Heart right ventricle (tissue), 16 donors: Measurements from ENCODE around the gene CYP26A1. TPM values are rescaled to one million over a fixed set of nuclear protein-coding genes. Genes with fewer than 3 reads are reported as not detected.

ENCODE experiments used
- ATAC-seq, 8 donors: fragments of 200-7000 bp; cut with Tn5 transposase; one replicate each; pipeline ENCODE4 v1.9.1; 2020; ENCODE audit warnings: mild to moderate bottlenecking in 8 of 8, moderate library complexity in 8 of 8, moderate number of reproducible peaks in 1 of 8
- DNase-seq, 2 donors: peaks; one replicate each; pipeline ENCODE4 v3.0.0-alpha.2; 2020
- H3K27ac ChIP-seq, 10 donors: fragments of 200-600 bp; sonication (generic) in 2 of 10; one replicate each; pipeline versions ENCODE4 v1.5.0 to v1.8.0; 2020 to 2022; ENCODE audit warnings: mild to moderate bottlenecking in 3 of 10
- H3K27me3 ChIP-seq, 7 donors: fragments of 200-600 bp; one replicate each; pipeline ENCODE4 v1.8.0; 2021 to 2022; ENCODE audit warnings: mild to moderate bottlenecking in 2 of 7
- H3K36me3 ChIP-seq, 9 donors: fragments of 200-600 bp; sonication (generic) in 1 of 9; one replicate each; pipeline versions ENCODE4 v1.5.0 to v1.8.0; 2020 to 2022; ENCODE audit warnings: mild to moderate bottlenecking in 2 of 9
- H3K4me1 ChIP-seq, 9 donors: fragments of 200-600 bp; sonication (generic) in 1 of 9; one replicate each; pipeline versions ENCODE4 v1.5.0 to v1.8.0; 2020 to 2022; ENCODE audit warnings: mild to moderate bottlenecking in 4 of 9
- H3K4me3 ChIP-seq, 10 donors: fragments of 200-600 bp; sonication (generic) in 2 of 10; one replicate each; pipeline versions ENCODE4 v1.5.0 to v1.8.0; 2020 to 2022; ENCODE audit warnings: mild to moderate bottlenecking in 7 of 10, moderate library complexity in 2 of 10
- H3K9me3 ChIP-seq, 11 donors: fragments of 200-600 bp in 10 of 11; sonication (generic) in 2 of 11; one replicate each; pipeline versions ENCODE4 v1.5.0 to v1.8.0; 2013 to 2022; ENCODE audit warnings: mild to moderate bottlenecking in 2 of 11, control low read depth in 1 of 11, moderate library complexity in 1 of 11
- CTCF ChIP-seq, 9 donors: fragments of 200-600 bp; sonication (generic) in 2 of 9; IDR thresholded peaks; one replicate each; pipeline versions ENCODE4 v1.5.0 to v1.8.0; 2021 to 2022; ENCODE audit warnings: antibody characterized with exemption in 9 of 9, mild to moderate bottlenecking in 5 of 9, moderate library complexity in 1 of 9
- WGBS, 2 donors: extraction: QIAGEN DNeasy Blood & Tissue Kit; methylation state at CpG; one replicate each; pipeline ENCODE4 v1.1.7; 2013; ENCODE audit warnings: inconsistent platforms in 1 of 2; 5-methylcytosine and 5-hydroxymethylcytosine counted together
- intact Hi-C, 10 donors: fragments of 100-400 bp; cut with DNase I; formaldehyde crosslinking; loops; one replicate each; pipeline versions ENCODE4 v1.11.1 to v1.14.2; 2022
- polyA plus RNA-seq, 2 donors: library from polyadenylated mRNA; stranded (reverse); fragments of 200-250 nt; gene quantifications; one replicate each; pipeline ENCODE4 v1.2.3, GENCODE V29; 2013
- total RNA-seq, 10 donors: library from RNA; stranded (reverse); fragmentation: NEBNext Ultra II Directional in 3 of 10; extraction: Animal tissue kit (Norgen Biotek cat#: 25700) in 3 of 10; gene quantifications; one replicate each; pipeline versions ENCODE4 v1.2.1 to v1.2.4, GENCODE V29; 2021 to 2023
- donor health status: Arrhythmogenic right ventricular cardiomyopathy.
- donor health status: ischemic (EF 13 %, LVEDD 7.1; RV severe dilation, severe dysfunction).
- donor health status: healthy with polysubstance abuse.
- donor health status: DM: no; HTN: yes; CAD: no.
- donor health status: DM: no; HTN: no; CAD: no.
- donor health status: ischemic (EF 25% LVEDD 6.9; RV normal size, moderate dysfunction).
- donor health status: ischemic (EF 25% LVEDD 5.7; RV mildly dilated, moderate dysfunction).
- donor health status: healthy.
- donor health status: DM: yes; HTN: yes; CAD: no.
- donor health status: Ischemic cardiomyopathy.
- donor health status: ischemic (EF 35%, LVEDD 5.7; RV mildly dilated, moderate dysfunction).
- donor health status: nonischemic (EF 11% LVEDD 7.7; RV severe dilation, severe dysfunction).
- donor health status: DM: yes; HTN: yes; CAD: no.
- donor health status: PGD.
- donor health status: ischemic (EF 29% LVEDD 5.4; RV normal size, mild dysfunction).
- donor health status: nonischemic (EF 23%, LVEDD 6.1; RV moderate dilation, normal function).

CYP26A1 gene
- total and polyA plus RNA-seq, 12 donors, result not detected

GRCh38 chr10:93085272-93085859, 11.7 kb downstream of the CYP26A1 start:
- 72 to 77% methylated on average over 4 of the region's 4 CpGs for WGBS, 2 donors
- intact Hi-C loops, result loop anchor here in 6 of 10 donors (10.0 kb wide), 2 partner anchors 199 to 269 kb away; no protein-coding TSS in a partner anchor
- DNase-seq (no peak), ATAC-seq (no peak)
- no peaks in the 10 kb centered on the region for H3K9me3 ChIP-seq
- no peak overlapping the region for H3K27ac ChIP-seq
- H3K4me3 ChIP-seq, result no peak overlapping the region
- peaks cover 0 to 30% (median 7%) of the 10 kb centered on the region in 7 donors for H3K27me3 ChIP-seq
- no peak for TF ChIP-seq CTCF (IDR thresholded peaks at IDR 0.05)
- peaks cover 0 to 1% (median 0%) of the 10 kb centered on the region in 9 donors for H3K4me1 ChIP-seq
- H3K36me3 ChIP-seq, result no peaks in the 10 kb centered on the region

GRCh38 chr10:93086289-93086688, 12.6 kb downstream of the CYP26A1 start:
- no peak for ATAC-seq
- no peak for DNase-seq
- intact Hi-C loops, result loop anchor here in 6 of 10 donors (10.0 kb wide), 2 partner anchors 199 to 269 kb away; no protein-coding TSS in a partner anchor
- no peaks in the 10 kb centered on the region for H3K36me3 ChIP-seq
- H3K27ac ChIP-seq, result no peak overlapping the region
- no peaks in the 10 kb centered on the region for H3K9me3 ChIP-seq
- peaks cover 0 to 26% (median 3%) of the 10 kb centered on the region in 7 donors for H3K27me3 ChIP-seq
- TF ChIP-seq CTCF (IDR thresholded peaks at IDR 0.05), result no peak
- no peaks in the 10 kb centered on the region for H3K4me1 ChIP-seq
- H3K4me3 ChIP-seq, result no peak overlapping the region
- WGBS, 2 donors, result 88 to 93% methylated on average over 6 of the region's 6 CpGs

- Histone ChIP-seq H3K27ac (no peak overlapping the region), H3K36me3 (no peaks in the 10 kb centered on the region), H3K4me1 (no peaks in the 10 kb centered on the region), H3K27me3 (peaks cover 0 to 16% (median 3%) of the 10 kb centered on the region in 7 donors), H3K9me3 (no peaks in the 10 kb centered on the region), H3K4me3 (no peak overlapping the region)
- ATAC-seq, result no peak
- intact Hi-C loops, result loop anchor here in 6 of 10 donors (10.0 kb wide), 2 partner anchors 197 to 267 kb away; no protein-coding TSS in a partner anchor
- 66 to 69% methylated on average over 3 of the region's 3 CpGs for WGBS, 2 donors
- no peak for TF ChIP-seq CTCF (IDR thresholded peaks at IDR 0.05)
- DNase-seq, result no peak
Observed at GRCh38 chr10:93087846-93088245, 14.2 kb downstream of the CYP26A1 start.

- no peaks in the 10 kb centered on the region for H3K36me3 ChIP-seq
- DNase-seq (no peak), ATAC-seq (no peak)
- WGBS, 2 donors, result 60 to 62% methylated on average over 4 of the region's 4 CpGs
- no peak overlapping the region for H3K4me3 ChIP-seq
- H3K27ac ChIP-seq, result no peak overlapping the region
- no peaks in the 10 kb centered on the region for H3K4me1 ChIP-seq
- intact Hi-C loops, result loop anchor here in 6 of 10 donors (10.0 kb wide), 2 partner anchors 196 to 266 kb away; no protein-coding TSS in a partner anchor
- no peaks in the 10 kb centered on the region for H3K9me3 ChIP-seq
- TF ChIP-seq CTCF (IDR thresholded peaks at IDR 0.05), result no peak
- H3K27me3 ChIP-seq, result peaks cover 0 to 16% (median 3%) of the 10 kb centered on the region in 7 donors
Observed at GRCh38 chr10:93088466-93088865, 14.8 kb downstream of the CYP26A1 start.
